Activated naive CD4-positive, alpha-beta T cell treated with anti-CD3 and anti-CD28 coated beads, Interleukin-2, amount 10 ng/mL, durations not matched to agents 7 days and 5 days (primary cell): ENCODE measurements around the gene PAOX.
"Not testable (repeated sequence)": the region's sequence is repeated elsewhere in the genome, so short reads cannot be mapped to it uniquely, and the experiment has no call there.

Experiments
- CTCF ChIA-PET: fragments of 350-600 bp; sonication (Branson Sonifier 250); formaldehyde crosslinking; loops from one replicate; lab custom pipeline; 2021; ENCODE audit warnings: antibody characterized with exemption; lab: Charles Lee
- DNase-seq: peaks from one replicate; pipeline ENCODE4 v3.0.0-alpha.2; 2020
- H3K27ac Mint-ChIP-seq: one replicate; pipeline ENCODE4 v1.8.0; 2021; ENCODE audit warnings: mild to moderate bottlenecking, moderate library complexity, mixed read lengths
- H3K27me3 Mint-ChIP-seq: one replicate; pipeline ENCODE4 v1.8.0; 2021; ENCODE audit warnings: mild to moderate bottlenecking, mixed read lengths
- H3K36me3 Mint-ChIP-seq: one replicate; pipeline ENCODE4 v1.8.0; 2021; ENCODE audit warnings: mixed read lengths
- H3K4me1 Mint-ChIP-seq: one replicate; pipeline ENCODE4 v1.8.0; 2021; ENCODE audit warnings: mixed read lengths
- H3K4me3 Mint-ChIP-seq: one replicate; pipeline ENCODE4 v1.8.0; 2021; ENCODE audit warnings: mild to moderate bottlenecking, moderate library complexity, mixed read lengths
- H3K9me3 Mint-ChIP-seq: one replicate; pipeline ENCODE4 v1.8.0; 2021; ENCODE audit warnings: mixed read lengths

PAOX gene

GRCh38 chr10:133378251-133379096, 588 bp upstream of the PAOX start:
- Mint-ChIP-seq H3K36me3 (no peaks in the 10 kb centered on the region), H3K9me3 (no peaks in the 10 kb centered on the region), H3K27me3 (peaks cover 46% of the 10 kb centered on the region), H3K27ac (no peak overlapping the region), H3K4me1 (peaks cover 11% of the 10 kb centered on the region), H3K4me3 (peak overlapping the region; percentile 78)
- CTCF ChIA-PET, result interaction anchor here (0.8 kb wide), 1 partner anchor 9 kb away, joined by 3 read pairs; no protein-coding TSS in a partner anchor
- peak; percentile 75 for DNase-seq

- no peak for DNase-seq
- peaks cover 2% of the 10 kb centered on the region for H3K36me3 Mint-ChIP-seq
- H3K27ac Mint-ChIP-seq, result no peak overlapping the region
Observed at GRCh38 chr10:133379801-133380666, 972 bp downstream of the PAOX start.

GRCh38 chr10:133381036-133381435, 2.0 kb downstream of the PAOX start:
- Mint-ChIP-seq H3K27me3 (peaks cover 37% of the 10 kb centered on the region), H3K4me1 (peaks cover 3% of the 10 kb centered on the region), H3K36me3 (peaks cover 2% of the 10 kb centered on the region), H3K4me3 (no peak overlapping the region), H3K9me3 (no peaks in the 10 kb centered on the region), H3K27ac (no peak overlapping the region)
- CTCF ChIA-PET, result no interaction called here
- DNase-seq, result no peak

More at GRCh38 chr10:133379801-133380666, 972 bp downstream of the PAOX start:
- Mint-ChIP-seq H3K27me3 (peaks cover 43% of the 10 kb centered on the region), H3K4me3 (peak overlapping the region; percentile 67), H3K9me3 (no peaks in the 10 kb centered on the region), H3K4me1 (peaks cover 3% of the 10 kb centered on the region)
- CTCF ChIA-PET, result no interaction called here

- H3K4me3 Mint-ChIP-seq, result no peak overlapping the region
- peaks cover 2% of the 10 kb centered on the region for H3K36me3 Mint-ChIP-seq
- H3K4me1 Mint-ChIP-seq, result peaks cover 8% of the 10 kb centered on the region
- peaks cover 18% of the 10 kb centered on the region for H3K27me3 Mint-ChIP-seq
- DNase-seq, result no peak
- CTCF ChIA-PET, result no interaction called here
- H3K9me3 Mint-ChIP-seq, result no peaks in the 10 kb centered on the region
- no peak overlapping the region for H3K27ac Mint-ChIP-seq
Observed at GRCh38 chr10:133383551-133383950, 4.5 kb downstream of the PAOX start.

- CTCF ChIA-PET, result no interaction called here
- peaks cover 13% of the 10 kb centered on the region for H3K4me1 Mint-ChIP-seq
- H3K27me3 Mint-ChIP-seq, result peaks cover 18% of the 10 kb centered on the region
- no peak for DNase-seq
- H3K36me3 Mint-ChIP-seq, result peaks cover 2% of the 10 kb centered on the region
- no peak overlapping the region for H3K27ac Mint-ChIP-seq
- no peaks in the 10 kb centered on the region for H3K9me3 Mint-ChIP-seq
- H3K4me3 Mint-ChIP-seq, result no peak overlapping the region
Observed at GRCh38 chr10:133384071-133384470, 5.0 kb downstream of the PAOX start.

- no peak for DNase-seq
- Mint-ChIP-seq H3K27ac (no peak overlapping the region), H3K4me1 (peaks cover 22% of the 10 kb centered on the region), H3K27me3 (peaks cover 12% of the 10 kb centered on the region), H3K4me3 (no peak overlapping the region), H3K36me3 (peaks cover 4% of the 10 kb centered on the region), H3K9me3 (no peaks in the 10 kb centered on the region)
- CTCF ChIA-PET, result no interaction called here
Observed at GRCh38 chr10:133385214-133385613, 6.2 kb downstream of the PAOX start.

- peak; percentile 1 for DNase-seq
- H3K9me3 Mint-ChIP-seq, H3K27ac Mint-ChIP-seq, H3K4me3 Mint-ChIP-seq, H3K36me3 Mint-ChIP-seq, H3K27me3 Mint-ChIP-seq: not testable (repeated sequence)
- CTCF ChIA-PET, result interaction anchor here (0.9 to 1.3 kb wide), 2 partner anchors 9 to 11 kb away, joined by 3 to 4 read pairs; no protein-coding TSS in a partner anchor
- peaks cover 39% of the 10 kb centered on the region for H3K4me1 Mint-ChIP-seq
Observed at GRCh38 chr10:133386951-133387350, 7.9 kb downstream of the PAOX start.

- Mint-ChIP-seq H3K4me3 (peak overlapping the region; percentile 72), H3K27ac (peak overlapping the region; percentile 98), H3K4me1 (peaks cover 44% of the 10 kb centered on the region), H3K27me3 (no peaks in the 10 kb centered on the region), H3K36me3 (peaks cover 7% of the 10 kb centered on the region), H3K9me3 (no peaks in the 10 kb centered on the region)
- DNase-seq, result no peak
- CTCF ChIA-PET, result interaction anchor here (2.6 kb wide), 1 partner anchor 59 kb away, joined by 8 read pairs; no protein-coding TSS in a partner anchor
Observed at GRCh38 chr10:133388236-133388972, 9.3 kb downstream of the PAOX start.

GRCh38 chr10:133388973-133389818, 10.1 kb downstream of the PAOX start:
- CTCF ChIA-PET, result interaction anchor here (2.6 kb wide), 1 partner anchor 60 kb away, joined by 8 read pairs; no protein-coding TSS in a partner anchor
- Mint-ChIP-seq H3K4me3 (peak overlapping the region; percentile 72), H3K9me3 (no peaks in the 10 kb centered on the region), H3K27me3 (no peaks in the 10 kb centered on the region), H3K27ac (peak overlapping the region; percentile 98), H3K36me3 (peaks cover 7% of the 10 kb centered on the region), H3K4me1 (peaks cover 46% of the 10 kb centered on the region)
- peak; percentile 69 for DNase-seq

GRCh38 chr10:133390597-133391248, 11.7 kb downstream of the PAOX start:
- Mint-ChIP-seq H3K27ac (peak overlapping the region; percentile 98), H3K36me3 (peaks cover 13% of the 10 kb centered on the region), H3K4me3 (peak overlapping the region; percentile 73), H3K4me1 (peaks cover 58% of the 10 kb centered on the region), H3K9me3 (no peaks in the 10 kb centered on the region), H3K27me3 (no peaks in the 10 kb centered on the region)
- DNase-seq, result no peak
- CTCF ChIA-PET, result interaction anchor here (0.6 to 2.6 kb wide), 2 partner anchors 61 to 1202 kb away, joined by 3 to 8 read pairs; no protein-coding TSS in a partner anchor

GRCh38 chr10:133391249-133391635, 12.2 kb downstream of the PAOX start:
- Mint-ChIP-seq H3K9me3 (no peaks in the 10 kb centered on the region), H3K4me1 (peaks cover 59% of the 10 kb centered on the region), H3K36me3 (peaks cover 17% of the 10 kb centered on the region), H3K4me3 (no peak overlapping the region), H3K27ac (peak overlapping the region; percentile 98), H3K27me3 (no peaks in the 10 kb centered on the region)
- DNase-seq, result no peak
- CTCF ChIA-PET, result interaction anchor here (2.6 kb wide), 1 partner anchor 62 kb away, joined by 8 read pairs; no protein-coding TSS in a partner anchor

GRCh38 chr10:133391761-133392518, 12.9 kb downstream of the PAOX start:
- Mint-ChIP-seq H3K9me3 (no peaks in the 10 kb centered on the region), H3K27me3 (no peaks in the 10 kb centered on the region), H3K36me3 (peaks cover 22% of the 10 kb centered on the region), H3K4me1 (peaks cover 63% of the 10 kb centered on the region), H3K4me3 (no peak overlapping the region), H3K27ac (peak overlapping the region; percentile 98)
- CTCF ChIA-PET, result no interaction called here
- DNase-seq, result no peak
